Testis (tissue), 3 donors: Measurements from ENCODE around the gene GMDS. TPM values are rescaled to one million over a fixed set of nuclear protein-coding genes. Genes with fewer than 3 reads are reported as not detected.

Experiments used
- DNase-seq: peaks from one replicate; pipeline ENCODE4 v3.0.0-alpha.2; 2019
- H3K27ac ChIP-seq, 2 donors: fragments of 200-600 bp; sonication (generic); one replicate each; pipeline ENCODE4 v1.5.1; 2019
- H3K27me3 ChIP-seq: fragments of 200-600 bp; sonication (generic); one replicate; pipeline ENCODE4 v1.5.1; 2019
- H3K36me3 ChIP-seq: fragments of 200-600 bp; sonication (generic); one replicate; pipeline ENCODE4 v1.5.1; 2017; ENCODE audit warnings: low read depth; ENCODE audit errors: missing control alignments
- H3K4me1 ChIP-seq: fragments of 200-600 bp; sonication (generic); one replicate; pipeline ENCODE4 v1.5.1; 2019
- H3K4me3 ChIP-seq, 2 donors: fragments of 200-600 bp; sonication (generic); one replicate each; pipeline ENCODE4 v1.5.1; 2017 to 2019
- H3K9me3 ChIP-seq: fragments of 200-600 bp; sonication (generic); one replicate; pipeline ENCODE4 v1.5.1; 2017
- CTCF ChIP-seq, 3 experiments: fragments of 450-650 bp in 2 of 3; fragments of 200-600 bp in 1 of 3; sonication (generic) in 1 of 3; IDR thresholded peaks; one replicate each; pipeline ENCODE4 v1.5.1; 2016 to 2019; ENCODE audit warnings: antibody characterized with exemption in 3 of 3, mild to moderate bottlenecking in 2 of 3, moderate library complexity in 1 of 3
- POLR2A ChIP-seq: fragments of 450-650 bp; IDR thresholded peaks from one replicate; pipeline ENCODE4 v1.6.1; 2017; ENCODE audit warnings: antibody characterized with exemption, mild to moderate bottlenecking, moderate library complexity
- WGBS, 2 donors: methylation state at CpG; one replicate each; pipeline ENCODE4 v1.1.5; 2018; 5-methylcytosine and 5-hydroxymethylcytosine counted together
- intact Hi-C: fragments of 100-400 bp; cut with DNase I; formaldehyde crosslinking; loops from one replicate; pipeline ENCODE4 v1.15.1; 2023; ENCODE audit warnings: low total_unique reads
- polyA plus RNA-seq: library from polyadenylated mRNA; stranded (reverse); fragments of 350-450 nt; fragmentation: Illumina TruSeq; extraction: RNeasy Lipid Tissue Mini Kit (QIAGEN cat#74804); gene quantifications from one replicate; pipeline ENCODE4 v1.2.3, GENCODE V29; 2014; ENCODE audit warnings: low read depth, low replicate concordance; ENCODE audit not compliant: insufficient read depth
- total RNA-seq, 2 donors: library from RNA; depleted of rRNA; stranded (reverse); fragments of >200 nt; gene quantifications; one replicate each; pipeline ENCODE4 v1.2.3, GENCODE V29; 2016

GMDS gene
- total and polyA plus RNA-seq, 3 donors from 2014 or later = 19.6 to 31.1 (median 22.2) TPM

- no peak overlapping the region for H3K4me3 ChIP-seq
- no peak overlapping the region for H3K27ac ChIP-seq
- intact Hi-C loops = no loop called here
- no peaks in the 10 kb centered on the region for H3K36me3 ChIP-seq
- no peak for DNase-seq
- no peaks in the 10 kb centered on the region for H3K27me3 ChIP-seq
- H3K4me1 ChIP-seq = no peaks in the 10 kb centered on the region
- no peaks in the 10 kb centered on the region for H3K9me3 ChIP-seq
- no peak for TF ChIP-seq CTCF (IDR thresholded peaks at IDR 0.05)
- TF ChIP-seq POLR2A = no peak
Measured at GRCh38 chr6:2053691-2054090, 191.7 kb downstream of the GMDS start.

GRCh38 chr6:2047855-2048254 lies 197.6 kb downstream of the GMDS start:
- no peaks in the 10 kb centered on the region for H3K27me3 ChIP-seq
- no peaks in the 10 kb centered on the region for H3K36me3 ChIP-seq
- no peaks in the 10 kb centered on the region for H3K9me3 ChIP-seq
- no peak overlapping the region for H3K4me3 ChIP-seq
- no peaks in the 10 kb centered on the region for H3K4me1 ChIP-seq
- no peak for TF ChIP-seq CTCF (IDR thresholded peaks at IDR 0.05)
- no peak for TF ChIP-seq POLR2A
- DNase-seq = no peak
- intact Hi-C loops = no loop called here
- 78 to 88% methylated on average over 2 of the region's 2 CpGs for WGBS, 2 donors
- no peak overlapping the region for H3K27ac ChIP-seq

- H3K36me3 ChIP-seq = no peaks in the 10 kb centered on the region
- no peaks in the 10 kb centered on the region for H3K9me3 ChIP-seq
- H3K4me1 ChIP-seq = no peaks in the 10 kb centered on the region
- TF ChIP-seq CTCF (IDR thresholded peaks at IDR 0.05) (no peak), POLR2A (no peak)
- H3K4me3 ChIP-seq = no peak overlapping the region
- H3K27ac ChIP-seq = no peak overlapping the region
- no peaks in the 10 kb centered on the region for H3K27me3 ChIP-seq
- whole genome bisulfite sequencing, 2 donors = 95 to 98% methylated on average over 4 of the region's 4 CpGs
- intact Hi-C loops = no loop called here
- DNase-seq = no peak
Measured at GRCh38 chr6:2044192-2044591, 201.2 kb downstream of the GMDS start.

GRCh38 chr6:2042956-2043648 lies 202.3 kb downstream of the GMDS start:
- no peak overlapping the region for H3K4me3 ChIP-seq
- H3K9me3 ChIP-seq = no peaks in the 10 kb centered on the region
- no peaks in the 10 kb centered on the region for H3K27me3 ChIP-seq
- intact Hi-C loops = no loop called here
- DNase-seq = no peak
- TF ChIP-seq POLR2A = no peak
- TF ChIP-seq CTCF (IDR thresholded peaks at IDR 0.05) = no peak
- 89 to 97% methylated on average over 6 of the region's 6 CpGs for WGBS, 2 donors
- no peaks in the 10 kb centered on the region for H3K36me3 ChIP-seq
- H3K4me1 ChIP-seq = no peaks in the 10 kb centered on the region
- H3K27ac ChIP-seq = no peak overlapping the region

GRCh38 chr6:2038092-2038491 lies 207.3 kb downstream of the GMDS start:
- no peak overlapping the region for H3K27ac ChIP-seq
- WGBS, 2 donors = 81% methylated on average over 8 of the region's 8 CpGs
- H3K4me1 ChIP-seq = no peaks in the 10 kb centered on the region
- DNase-seq = no peak
- no peaks in the 10 kb centered on the region for H3K36me3 ChIP-seq
- intact Hi-C loops = no loop called here
- H3K9me3 ChIP-seq = no peaks in the 10 kb centered on the region
- no peak overlapping the region for H3K4me3 ChIP-seq
- TF ChIP-seq POLR2A = no peak
- TF ChIP-seq CTCF (IDR thresholded peaks at IDR 0.05) = no peak
- H3K27me3 ChIP-seq = no peaks in the 10 kb centered on the region
